HG03066 (cell line): ENCODE data around the gene ZNF160.
"Not testable (repeated sequence)": the region's sequence is repeated elsewhere in the genome, so short reads cannot be mapped to it uniquely, and the experiment has no call there.

Experiments
- ATAC-seq: cut with Tn5 transposase; IDR thresholded peaks from one replicate; pipeline ENCODE4 v1.9.1; 2021; ENCODE audit warnings: low read depth; ENCODE audit not compliant: unreplicated experiment

Gene ZNF160

GRCh38 chr19:53103234-53104203 lies at the start of gene ZNF160:
TSS of gene ZNF160 (minus strand) at chr19:53103422. CDS start at chr19:53086276, 17,146 bp downstream.
- peak; percentile 84 for ATAC-seq

- no peak for ATAC-seq
These were observed 44.4 kb upstream of the ZNF160 start for GRCh38 chr19:53147645-53148044.

- no peak for ATAC-seq
These were observed 37.1 kb upstream of the ZNF160 start for GRCh38 chr19:53140351-53140750.

- ATAC-seq = no peak
These were observed 33.2 kb upstream of the ZNF160 start for GRCh38 chr19:53136432-53136831.

GRCh38 chr19:53132141-53132991 lies 29.1 kb upstream of the ZNF160 start, which contains the start of gene ZNF415:
TSS of gene ZNF415 (minus strand) at chr19:53132910. CDS start at chr19:53122676, 10,234 bp downstream.
- no peak for ATAC-seq

GRCh38 chr19:53131727-53132126 lies 28.5 kb upstream of the ZNF160 start:
- ATAC-seq = no peak

GRCh38 chr19:53131085-53131590 lies 27.9 kb upstream of the ZNF160 start:
- ATAC-seq = no peak

GRCh38 chr19:53130506-53130905 lies 27.3 kb upstream of the ZNF160 start:
- ATAC-seq = no peak

GRCh38 chr19:53126733-53127526 lies 23.7 kb upstream of the ZNF160 start:
- ATAC-seq = not testable (repeated sequence)

GRCh38 chr19:53123400-53123799 lies 20.2 kb upstream of the ZNF160 start:
- no peak for ATAC-seq

- ATAC-seq = no peak
These were observed 9.1 kb upstream of the ZNF160 start for GRCh38 chr19:53112286-53112685.

- no peak for ATAC-seq
These were observed 6.3 kb upstream of the ZNF160 start for GRCh38 chr19:53109527-53109926.

- no peak for ATAC-seq
These were observed 427 bp downstream of the ZNF160 start for GRCh38 chr19:53102756-53103233.

GRCh38 chr19:53102206-53102755 lies 941 bp downstream of the ZNF160 start:
- no peak for ATAC-seq

- no peak for ATAC-seq
These were observed 1.7 kb downstream of the ZNF160 start for GRCh38 chr19:53101518-53101917.

GRCh38 chr19:53098570-53098969 lies 4.7 kb downstream of the ZNF160 start:
- ATAC-seq = not testable (repeated sequence)

GRCh38 chr19:53096982-53097690 lies 6.1 kb downstream of the ZNF160 start:
- ATAC-seq = not testable (repeated sequence)

- not testable (repeated sequence) for ATAC-seq
These were observed 6.6 kb downstream of the ZNF160 start for GRCh38 chr19:53096579-53096978.
